HG02885 (cell line): Measurements from ENCODE around the gene VSTM2B.

ENCODE experiments used
- ATAC-seq: cut with Tn5 transposase; IDR thresholded peaks from one replicate; pipeline ENCODE4 v1.9.1; 2021; ENCODE audit warnings: mild to moderate bottlenecking; ENCODE audit not compliant: unreplicated experiment, poor library complexity

VSTM2B gene

DNA sequence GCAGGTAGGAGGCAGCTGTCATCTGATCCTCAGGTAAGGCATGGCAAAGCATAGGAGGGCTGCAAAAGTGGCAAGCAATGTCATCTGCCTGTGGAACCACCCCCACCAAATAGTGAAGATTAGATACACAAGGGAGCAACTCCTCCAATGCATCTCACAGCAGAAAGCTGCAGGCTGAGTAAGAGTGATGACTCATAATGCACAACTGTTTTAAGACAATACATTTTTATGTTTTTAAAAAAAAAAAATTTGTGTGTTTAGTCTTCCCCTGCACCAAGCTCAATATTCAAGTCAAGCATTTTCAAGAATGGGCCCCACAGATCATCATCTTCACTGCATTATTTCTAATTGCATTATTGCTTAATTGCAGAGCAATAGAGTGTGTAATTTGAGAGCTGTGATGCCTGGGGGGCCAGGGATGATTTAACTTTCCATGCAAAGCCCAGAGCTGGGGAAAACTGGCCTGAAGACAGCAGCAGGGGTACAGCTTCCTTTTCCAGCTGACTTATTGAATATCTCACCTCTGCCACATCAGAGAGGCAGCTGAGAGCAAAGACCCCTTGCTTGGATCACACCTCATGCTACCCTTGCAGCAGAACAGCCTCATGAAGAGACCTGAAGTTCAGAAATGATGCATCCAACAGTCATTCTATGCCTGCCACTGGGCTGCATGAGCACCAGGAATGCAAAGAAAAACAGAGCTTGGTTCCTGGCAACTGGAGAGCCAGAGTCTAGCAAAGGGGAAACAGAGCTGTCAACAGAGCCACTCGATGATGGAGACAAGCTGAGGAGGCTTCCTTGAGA is 57.6 kb downstream of the VSTM2B start:
- no peak for ATAC-seq

DNA sequence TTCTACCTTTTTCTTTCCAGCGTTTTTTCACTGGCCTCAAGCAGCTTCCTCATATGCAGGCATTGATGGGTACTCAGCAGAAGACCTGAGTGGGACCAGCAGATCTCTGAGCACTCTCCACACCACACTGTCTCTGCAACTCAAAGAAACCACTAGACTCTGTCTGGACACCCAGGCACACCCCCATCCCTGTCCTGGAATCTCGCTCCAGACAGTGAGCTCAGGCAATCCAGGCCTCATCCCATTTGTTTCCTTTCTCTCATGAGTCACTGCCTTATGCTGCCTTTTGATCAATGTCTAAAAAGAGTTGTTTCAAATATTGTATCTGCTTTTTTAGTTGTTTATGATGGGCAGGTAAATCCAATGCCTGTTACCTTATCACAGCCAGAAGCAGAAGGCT is 60.6 kb downstream of the VSTM2B start:
- ATAC-seq: no peak

DNA sequence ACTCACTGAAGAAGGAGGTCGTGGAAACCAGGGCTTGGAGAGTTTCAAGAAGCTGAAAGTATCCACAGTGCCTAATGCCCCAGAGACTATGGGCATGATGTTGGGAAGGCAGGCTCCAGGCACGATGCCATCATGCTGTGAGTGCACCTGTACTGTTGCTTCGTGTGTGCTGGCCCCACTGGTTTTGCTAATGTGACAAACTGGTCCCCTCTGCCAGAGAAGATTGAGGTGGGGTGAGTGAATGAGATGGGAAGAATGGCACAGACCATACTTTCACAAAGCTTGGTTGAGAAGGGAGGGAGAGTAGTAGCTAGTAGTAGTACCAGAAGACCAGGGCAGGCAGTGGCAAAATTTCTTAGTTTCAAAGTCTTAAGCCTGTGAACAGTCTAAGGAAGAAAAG is 61.3 kb downstream of the VSTM2B start:
- no peak for ATAC-seq

DNA sequence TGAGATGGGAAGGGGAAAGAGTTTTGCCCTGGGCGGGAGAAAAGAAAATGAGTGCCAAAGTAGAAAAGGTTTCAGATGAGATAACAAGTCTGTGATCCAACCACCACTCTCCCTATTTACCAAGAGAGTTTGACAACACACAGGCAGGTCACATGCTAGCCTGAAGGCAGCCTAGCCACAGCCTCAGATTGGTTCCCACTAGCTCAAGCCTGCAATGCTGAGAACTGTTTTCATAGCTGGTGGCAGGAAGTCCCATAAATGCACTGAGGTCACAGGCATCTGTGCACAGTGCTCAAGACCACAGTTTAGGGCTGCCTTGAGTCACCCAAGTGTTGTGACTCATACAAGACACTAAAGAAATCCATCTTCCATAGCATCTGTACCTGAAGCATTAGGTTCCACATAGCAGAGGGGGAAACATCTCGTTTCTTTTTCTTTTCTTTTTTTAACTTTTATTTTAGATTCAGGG is 61.8 kb downstream of the VSTM2B start:
- peak; percentile 93 for ATAC-seq

DNA sequence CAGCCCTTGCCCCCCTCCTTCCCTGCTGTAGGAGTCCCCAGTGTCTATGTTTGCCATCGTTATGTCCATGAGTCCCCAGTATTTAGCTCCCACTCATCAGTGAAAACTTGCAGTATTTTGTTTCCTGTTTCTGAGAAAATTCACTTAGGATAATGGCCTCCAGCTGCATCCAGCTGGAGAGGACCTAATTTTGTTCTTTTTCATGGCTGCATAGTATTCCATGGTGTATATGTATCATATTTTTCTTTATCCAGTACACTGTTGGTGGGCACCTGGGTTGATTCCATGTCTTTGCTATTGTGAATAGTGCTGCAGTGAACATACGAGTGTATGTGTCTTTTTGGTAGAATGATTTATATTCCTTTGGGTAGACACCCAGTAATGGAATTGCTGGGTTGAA is 62.3 kb downstream of the VSTM2B start:
- ATAC-seq: no peak

DNA sequence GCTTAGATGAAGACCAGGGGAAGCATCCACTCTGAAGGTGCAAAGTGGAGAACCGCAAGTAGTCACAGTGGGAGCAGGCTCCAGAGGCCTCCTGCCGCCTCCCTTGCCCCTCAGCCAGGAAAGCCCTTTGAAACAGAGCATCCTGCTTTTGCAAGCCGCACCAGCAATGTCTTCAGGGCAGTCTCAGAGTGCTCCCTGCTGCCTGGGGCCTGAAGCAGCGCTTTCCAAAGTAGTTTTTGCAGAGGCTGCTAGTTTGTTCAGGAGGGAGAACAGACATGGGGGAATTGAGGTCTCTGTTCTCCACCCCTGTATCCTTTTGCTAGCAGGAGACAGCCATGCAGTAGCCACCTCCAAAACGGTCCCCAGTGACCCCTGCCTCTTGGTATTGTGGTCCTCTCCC is 64.5 kb downstream of the VSTM2B start:
- no peak for ATAC-seq

DNA sequence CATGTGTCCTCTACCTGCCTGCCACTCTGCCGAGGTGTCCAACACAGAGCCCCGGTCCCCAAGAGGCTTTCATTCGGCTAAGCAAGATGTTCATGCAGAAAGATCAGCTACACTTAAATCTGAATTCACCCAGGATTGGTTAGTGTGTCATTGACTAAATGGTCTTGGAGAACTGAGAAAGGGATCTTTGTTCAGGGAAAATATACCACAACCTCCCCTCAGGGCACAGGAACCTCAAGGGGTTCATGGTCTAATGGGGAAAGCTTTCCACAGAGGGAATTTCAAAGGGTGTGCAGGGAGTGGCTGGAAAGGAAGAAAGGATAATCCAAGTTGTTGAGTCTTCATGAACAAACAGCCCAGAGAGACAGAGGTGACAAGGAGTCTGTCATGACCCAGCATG is 65.9 kb downstream of the VSTM2B start:
- no peak for ATAC-seq

DNA sequence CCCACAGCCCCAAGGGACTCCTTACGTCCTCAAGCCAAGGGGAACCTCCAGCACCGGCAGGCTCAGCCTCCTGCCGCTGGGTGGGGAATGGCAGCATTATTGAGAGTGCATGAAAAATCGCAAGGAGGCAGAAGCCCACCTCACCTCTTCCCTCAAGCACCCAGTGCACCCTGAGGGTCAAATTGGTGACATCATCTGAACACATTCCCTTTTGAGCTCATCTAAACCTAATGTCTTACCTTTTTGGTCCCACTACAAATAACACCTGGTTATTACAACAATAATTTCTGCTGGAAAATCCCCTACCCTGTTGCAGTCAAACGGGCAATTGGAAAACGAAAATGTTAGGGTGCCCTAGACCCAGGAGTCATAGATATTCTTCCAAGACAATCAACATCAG is 68.1 kb downstream of the VSTM2B start:
- no peak for ATAC-seq

DNA sequence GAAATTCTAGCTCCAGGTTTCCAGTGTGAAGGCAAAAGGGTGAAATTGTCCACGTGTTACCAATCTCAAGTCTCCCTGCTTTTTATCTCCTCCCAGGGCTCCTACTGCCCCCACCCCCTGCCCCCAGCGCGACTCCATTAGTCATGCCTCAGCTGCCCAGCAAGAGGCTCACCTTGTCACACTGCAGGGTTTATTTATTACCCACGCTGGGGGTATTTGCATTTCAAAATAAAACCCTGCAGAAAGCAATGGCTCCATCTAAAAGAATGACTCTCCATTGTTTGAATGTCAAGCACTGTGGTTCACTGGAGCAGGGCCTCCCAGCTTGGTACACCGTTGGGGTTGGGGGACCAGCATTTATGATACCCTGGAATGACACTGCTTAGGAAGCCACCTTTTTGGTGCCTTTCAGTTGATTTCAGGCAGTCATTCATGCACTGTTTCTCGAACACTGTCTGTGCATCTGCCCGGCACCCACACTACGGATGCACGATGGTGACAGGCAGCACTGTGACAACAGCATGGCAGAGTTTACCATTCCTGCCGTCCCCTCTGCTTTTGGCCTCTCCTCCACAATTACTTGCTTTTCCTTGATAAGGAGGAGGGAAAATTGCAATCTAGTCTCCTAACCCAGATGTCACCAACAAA is 70.4 kb downstream of the VSTM2B start:
- ATAC-seq: no peak

DNA sequence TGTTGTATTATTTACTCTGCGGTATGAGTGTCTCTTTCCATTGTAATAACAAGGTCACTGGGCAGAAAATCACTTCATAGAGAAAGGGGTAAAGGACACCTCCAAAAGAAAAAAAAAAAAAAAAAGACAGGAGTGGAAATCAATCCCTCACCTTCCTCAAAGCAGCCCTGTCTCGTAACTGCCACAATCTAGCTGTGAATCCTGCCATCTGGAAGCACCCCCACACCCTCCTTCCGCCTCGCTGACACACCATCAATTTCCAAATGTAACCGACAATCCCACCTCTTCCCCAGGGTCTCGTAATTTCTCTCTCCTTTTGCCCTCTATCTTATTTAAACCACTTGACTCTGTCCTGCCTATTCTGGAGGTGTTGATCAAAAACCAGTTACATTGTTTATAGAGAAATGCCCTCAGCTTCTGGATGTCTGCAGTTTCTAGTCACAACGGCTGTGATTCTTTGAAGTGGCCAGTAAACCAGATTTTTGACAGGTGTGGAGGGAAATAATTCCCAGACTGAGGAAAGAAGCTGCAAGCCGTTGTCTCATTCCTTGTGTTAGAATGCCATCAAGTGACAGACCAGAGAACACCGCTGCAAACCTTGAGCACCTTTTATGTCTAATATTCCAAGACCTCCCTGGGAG is 71.2 kb downstream of the VSTM2B start:
- no peak for ATAC-seq

DNA sequence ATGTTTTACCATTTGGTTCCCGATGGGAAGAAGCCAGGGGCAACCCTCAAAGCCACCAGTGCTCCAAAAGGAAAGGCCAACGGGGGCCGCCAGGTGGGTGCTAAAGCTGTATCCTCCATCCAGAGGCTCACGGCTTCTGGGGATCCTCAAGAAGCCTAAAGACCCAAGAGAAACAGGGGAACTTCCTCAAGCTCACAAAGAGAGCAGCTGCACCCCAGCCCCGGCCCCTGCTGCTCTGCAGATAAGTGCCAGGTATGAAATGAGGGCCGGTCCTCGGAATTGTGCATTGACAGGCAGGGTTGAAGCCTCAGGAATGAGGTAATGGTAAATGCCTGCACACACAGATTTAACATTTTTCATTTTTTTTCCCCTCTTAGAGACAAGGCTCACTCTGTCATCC is 72.2 kb downstream of the VSTM2B start:
- no peak for ATAC-seq

DNA sequence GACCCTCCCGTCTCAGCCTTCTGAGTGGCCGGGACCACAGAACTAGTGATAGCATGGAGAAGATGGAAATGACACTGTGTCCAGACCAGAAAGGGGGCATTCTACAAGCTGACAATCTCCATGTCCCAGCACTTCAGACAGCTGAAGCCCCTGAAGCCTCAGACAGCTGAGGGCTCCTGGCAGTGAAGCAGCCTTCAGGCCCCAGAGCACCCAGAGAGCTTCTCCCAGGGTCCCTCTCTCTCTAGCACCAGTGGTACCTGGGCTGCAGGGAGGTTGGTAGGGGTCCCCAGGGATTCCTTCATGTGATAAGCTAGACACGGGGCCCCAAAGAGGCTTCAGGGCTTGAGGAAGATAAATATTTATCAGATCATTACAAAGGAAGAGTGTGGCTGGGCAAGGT is 72.7 kb downstream of the VSTM2B start:
- no peak for ATAC-seq

DNA sequence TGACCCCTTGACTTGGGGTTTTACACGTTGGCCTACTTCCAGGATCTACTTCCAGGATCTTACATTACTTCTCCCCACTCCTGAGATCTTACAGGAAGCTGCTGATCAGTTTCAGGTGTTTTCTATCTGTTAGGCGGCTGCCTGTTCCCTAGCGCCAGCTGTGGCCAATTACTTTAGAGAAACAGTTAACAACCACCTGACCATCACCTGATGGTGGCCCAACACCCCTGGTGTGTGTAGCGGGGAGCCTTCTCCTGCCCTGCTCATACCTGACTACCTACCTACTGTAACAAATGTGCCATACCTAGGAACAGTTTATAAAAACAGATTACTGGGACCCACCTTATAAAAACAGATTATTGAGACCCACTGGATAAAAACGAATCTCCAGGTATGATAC is 77.5 kb downstream of the VSTM2B start:
- ATAC-seq: no peak

DNA sequence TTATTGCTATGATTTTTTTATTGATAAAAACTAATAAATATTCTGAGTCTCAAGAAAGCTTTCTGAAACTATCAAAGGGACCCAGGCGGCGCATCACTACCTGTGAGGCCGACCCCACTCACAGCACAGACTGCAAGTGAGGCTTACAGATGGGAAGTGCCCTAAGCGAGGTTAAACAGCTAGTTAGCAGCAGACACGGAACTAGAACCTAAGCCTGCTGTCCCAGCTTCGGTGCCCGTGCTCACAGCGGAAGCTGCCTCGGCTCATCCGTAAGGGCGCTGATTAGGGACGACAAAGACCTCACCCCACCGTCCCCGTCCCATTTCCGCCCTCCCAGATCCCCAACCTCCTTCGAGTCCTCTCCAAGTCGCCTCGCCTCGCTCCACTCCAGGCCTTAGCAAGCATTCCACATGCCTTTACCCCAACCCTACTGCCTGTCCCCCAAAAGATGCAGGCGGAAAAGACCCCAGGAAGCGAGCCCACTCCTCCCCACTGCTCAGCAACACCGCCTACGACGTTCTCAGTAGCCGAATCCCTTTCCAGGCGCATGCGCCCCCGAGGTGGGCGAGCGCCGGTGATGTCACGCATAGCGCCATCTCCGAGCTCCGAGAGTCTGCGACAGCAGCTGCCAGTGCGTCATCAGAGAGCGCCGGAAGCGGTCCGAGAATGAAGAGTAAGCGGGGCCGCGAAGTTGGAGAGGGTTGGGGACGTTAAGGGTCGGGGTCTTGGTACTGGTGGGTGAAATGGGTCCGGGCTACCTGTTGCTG is 80.0 kb downstream of the VSTM2B start, which contains the start of gene POP4:
TSS of gene POP4 (plus strand) at position 631 of the 767 bp plus-strand sequence. CDS start at position 667, 36 bp downstream.
- peak; percentile 76 for ATAC-seq

DNA sequence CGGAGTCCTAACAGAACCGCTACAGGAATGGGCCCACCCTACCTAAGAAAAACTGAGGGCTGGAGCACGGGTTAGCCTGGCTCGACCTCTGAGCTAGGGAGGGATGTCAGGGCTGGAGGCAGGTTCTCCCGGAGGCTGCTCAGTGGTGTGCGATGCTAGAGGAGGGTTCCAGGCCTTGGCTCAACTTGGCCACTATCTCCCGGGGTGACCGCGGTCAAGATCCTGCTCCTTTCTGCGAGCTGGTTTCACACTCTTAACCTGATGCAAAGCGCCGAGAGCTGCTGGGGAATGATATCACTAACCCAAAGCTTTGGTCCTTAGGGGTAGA is 80.6 kb downstream of the VSTM2B start:
- ATAC-seq: peak; percentile 27

DNA sequence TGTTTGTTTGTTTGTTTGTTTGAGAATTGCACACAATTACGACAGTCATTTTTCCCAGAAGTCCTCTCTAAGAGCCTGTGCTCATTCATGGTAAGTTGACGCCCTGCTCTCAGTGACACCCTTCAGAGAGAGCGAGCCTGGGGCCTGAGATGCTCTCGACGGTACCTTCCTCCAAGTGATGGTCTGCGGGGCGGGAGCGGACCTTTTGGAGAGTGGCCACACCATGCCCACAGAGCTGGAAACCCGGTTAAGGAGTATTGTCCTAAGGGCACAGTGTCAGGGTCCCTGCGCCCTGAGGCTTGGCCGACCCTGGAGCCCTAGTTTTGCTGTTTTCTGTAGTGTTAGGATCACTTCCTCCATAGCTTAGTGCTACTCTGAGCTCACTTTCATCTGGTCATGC is 83.8 kb downstream of the VSTM2B start:
- no peak for ATAC-seq

DNA sequence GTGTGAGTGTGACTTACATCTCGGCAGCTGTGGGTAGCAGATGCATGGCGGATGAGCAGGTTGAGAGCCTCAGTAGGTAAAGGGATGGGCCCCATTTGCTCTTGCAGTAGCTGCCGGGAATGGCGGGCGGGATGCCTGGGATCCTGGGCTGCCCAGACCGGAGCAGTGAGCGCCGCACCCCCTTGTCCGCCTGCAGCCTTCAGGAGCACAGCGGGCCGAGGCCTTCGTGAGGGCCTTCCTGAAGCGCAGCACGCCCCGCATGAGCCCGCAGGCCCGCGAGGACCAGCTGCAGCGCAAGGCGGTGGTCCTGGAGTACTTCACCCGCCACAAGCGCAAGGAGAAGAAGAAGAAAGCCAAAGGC is 84.4 kb downstream of the VSTM2B start:
- no peak for ATAC-seq

DNA sequence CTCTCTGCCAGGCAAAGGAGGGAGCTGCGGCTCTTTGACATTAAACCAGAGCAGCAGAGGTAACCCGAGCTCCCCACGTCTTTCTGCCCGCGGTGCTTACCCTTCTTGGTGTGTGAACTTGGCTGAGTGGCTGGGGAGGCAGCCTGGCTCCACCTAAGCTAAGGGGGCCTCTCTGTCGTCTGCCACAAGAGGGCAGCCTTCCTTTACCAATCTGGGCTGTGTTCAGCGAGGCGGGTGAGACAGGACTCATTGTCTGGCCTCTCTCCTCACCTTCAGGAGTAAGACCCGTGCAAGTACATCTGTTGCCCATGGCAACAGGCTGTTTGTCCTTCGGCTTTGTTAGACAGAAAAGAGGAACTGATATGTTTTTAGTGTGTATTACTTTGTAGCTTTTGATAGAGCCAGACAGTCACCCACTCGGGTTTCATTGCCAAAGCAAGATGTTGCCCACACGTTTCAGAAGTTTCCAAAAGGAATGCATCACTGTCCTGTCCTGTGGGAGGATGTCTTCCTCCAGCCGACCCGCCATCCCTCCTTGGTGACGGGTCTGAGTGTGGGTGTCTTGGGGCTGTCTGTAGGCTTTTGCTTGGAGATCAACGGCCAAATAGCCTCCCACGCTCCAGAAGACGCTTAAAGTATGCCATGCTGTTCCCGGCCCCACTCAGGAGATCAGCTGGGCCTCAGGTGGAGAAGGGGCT is 84.9 kb downstream of the VSTM2B start:
- ATAC-seq: peak; percentile 69

DNA sequence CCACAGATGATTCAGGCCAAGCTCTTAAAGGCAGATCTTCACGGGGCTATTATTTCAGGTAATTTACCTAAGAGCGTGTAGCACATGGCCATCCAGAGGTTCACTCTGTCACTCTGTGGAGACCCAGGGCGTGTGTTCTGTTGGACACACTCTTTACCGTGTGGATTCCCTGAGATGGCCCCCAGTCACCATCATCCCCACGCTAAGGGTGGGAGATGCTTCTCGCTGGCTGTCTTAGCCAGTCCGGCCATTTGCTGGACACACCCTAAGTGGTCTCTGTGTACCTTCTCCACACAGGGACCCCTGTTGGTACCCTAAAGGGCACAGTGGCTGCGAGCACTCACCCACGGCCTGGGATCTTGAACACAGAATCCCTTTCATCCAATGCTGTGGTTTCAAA is 86.3 kb downstream of the VSTM2B start:
- no peak for ATAC-seq
